A549 (cell line): ENCODE measurements around the gene ZDHHC17.

Source experiments
- CTCF ChIP-seq: fragments of >200 bp; sonication (Bioruptor Twin); formaldehyde crosslinking; IDR thresholded peaks from 3 replicates; pipeline ENCODE4 v1.5.1; 2016
- MAFK ChIP-seq: fragments of 450-650 bp; IDR thresholded peaks from 2 replicates; pipeline ENCODE4 v1.6.1; 2014; ENCODE audit not compliant: partially characterized antibody

- TF ChIP-seq CTCF (no peak), MAFK (peak; percentile 91)
Measured at GRCh38 chr12:76789335-76790050, 25.6 kb downstream of the ZDHHC17 start.
